Measurements from ENCODE around the gene KRT17.
"Not testable (repeated sequence)": the region's sequence is repeated elsewhere in the genome, so short reads cannot be mapped to it uniquely, and the experiment has no call there.

The KRT17 gene

DNA sequence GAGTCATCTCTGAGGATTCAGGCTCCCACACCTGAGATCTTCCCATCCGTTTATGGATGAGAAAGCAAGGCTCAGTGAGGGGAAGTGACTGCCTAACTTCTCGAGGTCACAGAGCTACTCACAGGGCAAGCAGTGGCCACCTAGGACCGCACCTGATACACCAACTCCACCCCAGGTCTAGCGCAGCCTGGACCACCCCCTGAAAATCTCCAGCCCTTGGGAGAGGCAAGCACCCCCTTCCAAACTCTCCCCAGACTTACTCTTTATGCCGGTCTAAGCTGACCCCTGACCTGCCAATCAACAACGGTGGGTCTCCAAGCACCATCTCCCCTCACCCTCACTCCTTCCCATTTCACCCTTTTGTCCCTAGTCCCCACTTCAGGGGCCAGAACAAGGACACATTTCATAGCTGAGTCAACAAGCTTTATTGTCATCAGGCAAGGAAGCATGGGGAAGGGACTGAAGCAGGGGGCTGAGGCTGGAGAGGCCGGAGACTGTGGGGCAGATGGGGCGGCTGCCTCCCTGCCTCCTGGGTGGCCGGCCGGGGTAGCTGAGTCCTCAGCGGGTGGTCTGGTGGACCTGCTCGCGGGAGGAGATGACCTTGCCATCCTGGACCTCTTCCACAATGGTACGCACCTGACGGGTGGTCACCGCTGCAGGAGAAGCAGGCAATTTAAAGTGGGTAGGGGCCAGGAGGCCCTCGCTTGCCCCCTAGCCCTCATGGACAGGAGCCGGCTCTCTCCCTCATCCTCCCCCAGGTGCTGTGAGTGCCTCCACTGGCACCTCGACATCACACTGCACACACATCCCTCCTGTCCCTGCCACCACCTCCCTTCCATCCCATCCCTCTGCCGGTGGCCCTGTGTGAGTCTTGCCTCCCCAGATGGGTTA lies 5.1 kb downstream of the KRT17 start:
- DNase-seq, result no peak

DNA sequence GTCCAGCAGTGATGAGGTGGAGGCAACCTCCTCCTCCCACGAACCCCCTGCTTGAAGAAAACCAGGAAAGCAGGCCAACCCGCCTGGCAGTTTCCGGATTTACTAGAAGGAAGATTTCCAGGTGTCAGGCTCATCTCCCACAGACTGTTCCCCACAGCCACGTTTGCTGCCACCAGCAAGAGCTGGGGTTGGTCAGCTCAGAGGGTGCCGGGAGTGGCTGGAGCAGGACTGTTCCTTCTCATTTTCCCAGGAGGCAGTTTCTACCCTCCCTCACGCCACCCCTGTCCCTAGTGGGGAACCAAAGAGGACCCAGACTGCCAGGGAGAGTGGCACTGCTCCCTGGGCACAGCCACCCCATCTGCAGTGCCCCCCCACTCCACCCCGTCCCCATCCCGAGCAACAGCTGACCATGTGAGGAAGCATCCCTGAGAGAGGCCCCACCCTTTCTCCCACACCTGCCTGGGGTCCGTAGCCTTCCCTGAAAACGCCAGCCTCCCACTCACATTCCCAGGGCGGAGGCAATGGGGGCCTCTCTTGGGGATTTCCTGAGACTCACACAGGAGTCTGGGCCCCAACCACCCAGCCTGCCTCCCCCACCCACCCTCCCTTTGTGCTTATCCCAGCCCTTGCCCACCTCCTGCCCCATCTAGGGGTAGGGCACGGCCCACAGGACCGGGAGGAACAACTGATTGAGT lies 5.9 kb downstream of the KRT17 start:
- no peak for DNase-seq

DNA sequence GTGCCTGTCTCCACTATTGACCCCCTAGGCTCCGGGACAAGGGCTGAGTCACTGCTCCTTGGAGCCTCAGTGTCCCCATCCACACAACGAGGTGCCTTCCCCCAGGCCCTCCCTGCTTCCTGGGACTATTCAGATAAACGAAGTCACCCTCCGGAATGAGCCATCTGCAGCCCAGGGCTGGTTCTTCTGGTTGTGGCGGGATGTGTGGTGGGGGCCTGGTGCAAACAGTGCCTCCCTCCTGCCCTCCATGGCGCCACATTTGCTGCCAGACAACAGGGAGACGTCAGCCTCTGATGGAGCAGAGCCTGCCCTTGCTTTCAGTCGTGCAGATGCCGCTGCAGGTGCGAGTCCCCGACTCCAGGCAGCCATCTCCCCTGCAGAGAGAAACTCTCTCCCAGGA lies 6.7 kb downstream of the KRT17 start:
- no peak for DNase-seq

DNA sequence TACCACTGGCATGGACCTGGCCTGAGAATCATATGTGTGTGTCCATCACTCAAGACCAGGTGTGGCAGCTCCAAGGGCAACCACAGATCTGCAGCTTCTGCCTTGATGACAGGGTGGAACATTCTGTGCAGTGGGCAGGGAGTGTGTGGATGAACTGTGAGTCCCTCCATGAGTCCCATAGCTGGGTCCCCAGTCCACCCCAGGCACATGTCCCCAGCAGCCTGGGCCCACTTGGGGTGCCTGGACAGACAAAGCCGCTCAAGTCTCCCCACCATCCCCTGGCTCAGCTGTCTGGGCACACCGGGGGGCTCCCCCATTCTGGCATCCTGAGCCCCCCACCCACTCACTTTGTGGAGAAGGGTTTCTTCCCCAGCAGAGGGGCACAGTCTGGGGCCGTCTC lies 7.2 kb downstream of the KRT17 start:
- no peak for DNase-seq

GRCh38 chr17:41616486-41616885 lies 7.9 kb downstream of the KRT17 start:
- DNase-seq, result not testable (repeated sequence)

- DNase-seq, result no peak
These were observed 8.9 kb downstream of the KRT17 start for GRCh38 chr17:41615454-41615853.

- not testable (repeated sequence) for DNase-seq
These were observed 9.6 kb downstream of the KRT17 start for GRCh38 chr17:41614767-41615166.

DNA sequence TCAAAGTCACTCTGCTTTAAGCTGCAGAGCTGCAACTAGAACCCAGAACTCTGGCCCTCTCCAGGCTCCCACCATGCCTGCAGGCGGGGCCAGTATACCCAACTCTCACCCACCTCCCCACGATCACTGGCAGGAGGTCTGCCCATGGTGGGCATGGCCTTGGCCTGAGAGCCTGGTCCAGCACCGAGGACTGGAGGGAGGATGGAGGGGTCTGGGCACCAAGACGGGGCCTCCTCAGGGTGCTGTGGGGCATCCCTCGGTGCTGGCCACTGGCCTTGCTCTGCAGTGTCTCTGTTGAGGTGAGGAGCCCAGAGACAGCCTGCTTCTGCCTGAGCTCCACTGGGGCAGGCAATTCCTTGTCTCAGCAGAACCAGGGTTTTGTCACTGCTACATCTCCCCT lies 10.3 kb downstream of the KRT17 start:
- no peak for DNase-seq

- DNase-seq, result no peak
These were observed 10.9 kb downstream of the KRT17 start for GRCh38 chr17:41613277-41614082.

DNA sequence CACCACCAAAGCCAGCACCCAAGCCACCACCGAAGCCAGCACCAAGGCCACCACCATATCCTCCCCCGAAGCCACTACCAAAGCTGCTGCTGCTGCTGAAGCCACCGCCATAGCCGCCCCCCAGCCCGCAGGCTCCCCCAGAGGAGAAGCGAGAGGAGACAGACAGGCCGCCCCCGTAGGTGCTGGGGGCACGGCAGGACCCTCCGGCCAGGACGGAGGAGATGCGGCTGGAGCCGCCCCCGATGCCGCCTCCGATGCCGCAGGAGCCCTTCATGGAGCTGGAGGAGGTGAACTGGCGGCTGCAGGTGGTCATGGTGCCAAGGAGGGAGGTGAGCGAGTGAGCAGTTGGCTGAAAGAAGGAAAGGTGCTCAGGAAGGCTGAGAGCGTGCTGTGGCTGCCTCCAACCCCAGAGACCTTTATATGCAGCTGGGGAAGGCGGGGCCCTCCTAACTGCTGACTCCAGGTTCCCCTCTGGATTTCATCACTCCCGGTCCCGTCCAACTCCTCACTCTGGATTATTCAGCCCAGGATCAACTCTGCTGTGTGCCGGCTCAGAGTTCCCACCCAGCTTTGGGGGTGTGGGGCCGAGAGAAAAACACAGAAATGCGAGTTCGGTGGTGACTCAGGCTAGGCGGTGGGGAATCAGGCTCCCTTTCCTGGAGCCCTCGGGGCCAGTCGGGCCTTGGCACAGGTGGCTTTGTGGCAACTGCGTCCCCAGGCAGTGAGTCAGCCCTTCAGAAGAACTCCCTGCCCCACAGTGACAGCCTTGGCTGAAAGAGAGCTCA lies 11.8 kb downstream of the KRT17 start, which contains the start of gene KRT16:
TSS of gene KRT16 (minus strand) at position 392 of the 785 bp plus-strand sequence. CDS start at position 313, 79 bp downstream.
- not testable (repeated sequence) for DNase-seq

GRCh38 chr17:41610965-41611640 lies 13.3 kb downstream of the KRT17 start:
- DNase-seq, result no peak

DNA sequence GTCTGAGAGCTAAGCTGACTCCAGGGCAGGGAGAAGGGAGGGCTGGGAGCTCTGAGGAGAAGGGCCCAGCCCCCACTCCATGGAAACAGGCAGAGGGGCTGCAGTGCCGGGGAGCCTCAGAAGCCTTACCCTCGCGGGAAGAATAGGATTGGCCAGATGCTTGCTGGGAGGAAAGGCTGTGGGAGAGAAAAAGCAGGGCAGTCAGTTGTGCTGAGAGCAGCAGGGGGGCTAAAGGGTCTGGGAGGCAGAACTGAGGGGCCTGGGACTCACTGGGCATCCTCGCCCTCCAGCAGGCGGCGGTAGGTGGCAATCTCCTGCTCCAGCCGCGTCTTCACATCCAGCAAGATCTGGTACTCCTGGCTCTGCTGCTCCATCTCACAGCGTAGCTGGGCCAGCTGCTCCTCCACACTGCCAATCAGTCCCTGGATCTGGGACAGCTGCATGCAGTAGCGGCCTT lies 14.3 kb downstream of the KRT17 start:
- DNase-seq, result not testable (repeated sequence)

- not testable (repeated sequence) for DNase-seq
These were observed 17.4 kb downstream of the KRT17 start for GRCh38 chr17:41606930-41607329.

DNA sequence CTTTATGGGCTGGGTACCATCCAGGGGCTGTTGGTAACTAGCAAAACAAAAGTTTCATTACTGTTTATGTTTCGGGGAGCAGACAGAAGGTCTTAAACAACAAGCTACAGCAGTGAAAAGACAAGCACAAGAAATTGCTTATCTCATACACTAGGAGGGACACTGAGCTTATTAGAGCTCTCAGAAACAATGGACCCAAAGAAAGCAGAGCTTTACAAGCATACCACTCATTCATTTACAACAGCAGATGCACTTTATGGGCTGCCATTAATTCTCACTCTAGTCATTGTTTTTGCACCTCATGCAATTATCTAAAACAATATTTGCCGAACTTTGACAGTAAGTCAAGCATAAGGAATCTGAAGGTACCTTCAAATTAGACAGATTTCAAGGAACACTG lies 21.9 kb downstream of the KRT17 start:
- DNase-seq, result no peak

- no peak for DNase-seq
These were observed 24.1 kb downstream of the KRT17 start for GRCh38 chr17:41600318-41600717.

GRCh38 chr17:41599680-41600079 lies 24.7 kb downstream of the KRT17 start:
- DNase-seq, result no peak

GRCh38 chr17:41595585-41595984 lies 28.8 kb downstream of the KRT17 start:
- no peak for DNase-seq

DNA sequence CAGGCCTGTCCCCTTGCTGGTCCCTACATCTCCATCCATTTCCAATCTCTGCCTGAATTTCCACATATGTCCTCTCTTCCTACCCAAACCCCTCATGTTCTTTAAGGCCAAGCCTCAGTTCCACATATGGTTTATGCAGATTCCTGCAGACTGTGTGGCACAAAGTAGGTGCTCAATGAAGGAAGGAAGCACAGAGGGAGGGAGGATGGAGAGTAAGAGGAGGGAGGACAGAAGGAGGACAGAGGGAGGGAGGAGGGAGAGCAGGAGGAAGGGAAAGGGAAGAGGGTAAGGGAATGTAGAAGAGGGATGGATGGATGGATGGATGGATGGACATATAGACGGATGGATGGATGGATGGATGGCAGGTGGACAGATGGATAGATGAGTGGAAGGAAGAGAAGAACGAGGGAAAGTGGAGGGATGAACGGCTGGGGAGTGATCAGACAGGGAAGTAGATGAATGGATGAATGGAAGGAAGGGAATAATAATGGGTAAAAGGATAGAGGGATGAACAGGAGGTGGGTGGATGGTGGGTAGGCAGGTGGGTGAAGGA lies 29.9 kb downstream of the KRT17 start:
- no peak for DNase-seq

DNA sequence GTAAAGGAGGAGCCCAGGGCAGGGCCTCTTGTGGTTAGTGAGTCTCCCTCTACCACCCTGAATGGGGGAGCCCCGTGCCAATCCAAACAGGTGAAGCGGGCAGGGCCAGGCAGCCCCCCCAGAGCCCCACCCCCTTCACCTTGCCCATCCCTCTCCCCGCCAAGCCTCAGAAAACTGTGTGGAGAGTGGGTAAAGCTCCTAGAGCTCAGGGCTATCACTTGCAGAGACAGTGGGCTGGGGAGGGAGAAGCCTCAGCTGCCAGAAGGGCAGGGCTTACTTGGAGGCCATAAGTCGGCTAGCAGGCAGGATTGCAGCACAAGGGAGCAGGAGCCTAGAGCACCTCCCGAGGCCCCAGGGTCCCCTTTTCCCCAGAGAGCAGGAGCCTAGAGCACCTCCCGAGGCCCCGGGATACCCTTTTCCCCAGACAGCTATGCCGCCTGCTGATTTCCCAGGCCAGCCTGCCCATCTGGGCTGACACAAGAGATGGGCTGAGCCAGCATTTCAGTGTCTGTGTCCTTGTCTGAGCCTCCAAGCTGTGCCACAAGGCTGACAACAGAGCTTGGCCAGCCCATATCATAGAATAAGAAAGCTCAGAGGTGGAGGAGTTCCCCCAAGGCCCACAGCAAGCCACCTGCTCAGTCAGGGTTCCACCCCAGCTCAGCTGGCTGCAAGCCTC lies 30.9 kb downstream of the KRT17 start:
- DNase-seq, result no peak

DNA sequence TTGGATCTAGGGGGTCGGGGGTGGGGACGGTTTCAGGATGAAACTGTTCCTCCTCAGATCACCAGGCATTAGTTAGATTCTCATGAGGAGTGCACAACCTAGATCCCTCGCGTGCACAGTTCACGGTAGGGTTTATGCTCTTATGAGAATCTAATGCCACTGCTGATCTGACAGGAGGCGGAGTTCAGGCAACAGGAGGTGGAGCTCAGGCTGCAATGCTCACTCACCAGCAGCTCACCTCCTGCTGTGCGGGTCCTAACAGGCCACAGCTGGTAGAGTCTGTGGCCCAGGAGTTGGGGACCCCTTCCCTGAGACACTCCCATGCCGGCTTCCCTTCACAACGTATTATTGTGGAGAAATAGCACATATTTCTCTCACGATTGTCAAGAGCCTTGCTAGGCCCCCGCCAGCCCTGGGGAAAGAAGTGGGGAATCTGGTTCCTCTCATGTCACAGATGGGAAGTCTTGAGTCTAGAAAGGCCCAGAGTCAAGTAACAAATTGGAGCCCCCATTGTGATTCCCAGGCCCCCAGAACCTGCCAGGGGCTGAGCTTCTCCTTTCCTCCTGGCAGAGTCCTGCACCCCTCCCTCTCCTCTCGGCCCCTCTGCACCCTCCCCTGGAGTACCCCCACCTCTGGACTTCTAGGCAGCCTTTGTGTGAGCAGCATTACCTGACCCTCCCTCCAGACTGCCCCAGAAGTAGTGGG lies 31.6 kb downstream of the KRT17 start:
- DNase-seq, result no peak
